H9 (cell line): ENCODE measurements around the gene RIGI. TPM values are rescaled to one million over a fixed set of nuclear protein-coding genes. Genes with fewer than 3 reads are reported as not detected.

Source experiments
- DNase-seq: peaks from one replicate; pipeline ENCODE4 v3.0.0-alpha.2; 2017
- H2AFZ ChIP-seq: one replicate; pipeline ENCODE4 v1.6.1; 2013; ENCODE audit warnings: mild to moderate bottlenecking, low read length, control low read depth, moderate library complexity
- H2AK5ac ChIP-seq: 2 replicates; pipeline ENCODE4 v1.6.1; 2013; ENCODE audit warnings: low read length, control low read depth, mixed read lengths; ENCODE audit not compliant: insufficient read length
- H2BK120ac ChIP-seq: one replicate; pipeline ENCODE4 v1.6.1; 2013; ENCODE audit warnings: low read depth, mild to moderate bottlenecking, low read length, control low read depth, inconsistent platforms; ENCODE audit not compliant: poor library complexity, severe bottlenecking
- H2BK12ac ChIP-seq: 2 replicates; pipeline ENCODE4 v1.6.1; 2013; ENCODE audit warnings: low read length, control low read depth, mixed read lengths, low read depth; ENCODE audit not compliant: insufficient read length
- H2BK15ac ChIP-seq: 2 replicates; pipeline ENCODE4 v1.6.1; 2013; ENCODE audit warnings: low read depth, low read length, control low read depth
- H2BK20ac ChIP-seq: one replicate; pipeline ENCODE4 v1.6.1; 2013; ENCODE audit warnings: low read depth, mild to moderate bottlenecking, low read length, control low read depth, inconsistent platforms; ENCODE audit not compliant: poor library complexity, severe bottlenecking
- H2BK5ac ChIP-seq: 2 replicates; pipeline ENCODE4 v1.6.1; 2013; ENCODE audit warnings: low read length, control low read depth, mixed read lengths; ENCODE audit not compliant: insufficient read length
- H3K14ac ChIP-seq: 2 replicates; pipeline ENCODE4 v1.6.1; 2013; ENCODE audit warnings: low read length, control low read depth; ENCODE audit not compliant: insufficient read depth
- H3K18ac ChIP-seq: 2 replicates; pipeline ENCODE4 v1.6.1; 2013; ENCODE audit warnings: low read depth, mild to moderate bottlenecking, mixed read lengths, low read length, control low read depth; ENCODE audit not compliant: insufficient read length
- H3K23ac ChIP-seq: 2 replicates; pipeline ENCODE4 v1.6.1; 2013; ENCODE audit warnings: low read length, control low read depth, mixed read lengths, low read depth; ENCODE audit not compliant: insufficient read length
- H3K23me2 ChIP-seq: 2 replicates; pipeline ENCODE4 v1.6.1; 2013; ENCODE audit warnings: low read depth, mild to moderate bottlenecking, mixed read lengths, low read length, control low read depth; ENCODE audit not compliant: insufficient read length, poor library complexity, severe bottlenecking
- H3K27ac ChIP-seq: 2 replicates; pipeline ENCODE4 v1.5.1; 2013; ENCODE audit warnings: low read length, control low read depth, mixed read lengths, low read depth; ENCODE audit not compliant: insufficient read length
- H3K27me3 ChIP-seq: 2 replicates; pipeline ENCODE4 v1.6.1; 2013; ENCODE audit warnings: low read length, control low read depth, inconsistent platforms; ENCODE audit not compliant: insufficient read depth
- H3K4ac ChIP-seq: 2 replicates; pipeline ENCODE4 v1.6.1; 2013; ENCODE audit warnings: low read depth, mild to moderate bottlenecking, control low read depth, inconsistent platforms, low read length, moderate library complexity
- H3K4me1 ChIP-seq: 2 replicates; pipeline ENCODE4 v1.6.1; 2013; ENCODE audit warnings: low read length, control low read depth, inconsistent platforms; ENCODE audit not compliant: insufficient read depth
- H3K4me2 ChIP-seq: 2 replicates; pipeline ENCODE4 v1.6.1; 2013; ENCODE audit warnings: low read length, control low read depth, mixed read lengths; ENCODE audit not compliant: insufficient read length, insufficient read depth
- H3K56ac ChIP-seq: 2 replicates; pipeline ENCODE4 v1.6.1; 2013; ENCODE audit warnings: low read depth, mild to moderate bottlenecking, mixed read lengths, low read length, control low read depth; ENCODE audit not compliant: insufficient read length
- H3K79me1 ChIP-seq: 2 replicates; pipeline ENCODE4 v1.6.1; 2013; ENCODE audit warnings: low read depth, mild to moderate bottlenecking, moderate library complexity, low read length, control low read depth, inconsistent platforms; ENCODE audit not compliant: insufficient read depth, poor library complexity, severe bottlenecking
- H3K79me2 ChIP-seq: 2 replicates; pipeline ENCODE4 v1.6.1; 2013; ENCODE audit warnings: low read length, control low read depth, inconsistent platforms; ENCODE audit not compliant: insufficient read depth
- H3K9ac ChIP-seq: 2 replicates; pipeline ENCODE4 v1.6.1; 2013; ENCODE audit warnings: low read length, control low read depth, mixed read lengths; ENCODE audit not compliant: insufficient read length; ENCODE audit errors: extremely low read depth
- H3K9me3 ChIP-seq: one replicate; pipeline ENCODE4 v1.6.1; 2013; ENCODE audit warnings: low read depth, low read length, inconsistent platforms; ENCODE audit not compliant: control insufficient read depth
- H3T11ph ChIP-seq: one replicate; pipeline ENCODE4 v1.6.1; 2013; ENCODE audit warnings: mild to moderate bottlenecking, low read length, control low read depth, inconsistent platforms
- H4K20me1 ChIP-seq: one replicate; pipeline ENCODE4 v1.6.1; 2013; ENCODE audit not compliant: control insufficient read depth, insufficient read length, insufficient read depth
- H4K5ac ChIP-seq: 2 replicates; pipeline ENCODE4 v1.6.1; 2013; ENCODE audit warnings: low read depth, mild to moderate bottlenecking, mixed read lengths, low read length, control low read depth; ENCODE audit not compliant: insufficient read length
- H4K8ac ChIP-seq: replicated peaks from 2 replicates; pipeline ENCODE4 v1.6.1; 2013; ENCODE audit warnings: low read length, control low read depth, mixed read lengths, low read depth; ENCODE audit not compliant: insufficient read length
- H4K91ac ChIP-seq: 2 replicates; pipeline ENCODE4 v1.6.1; 2013; ENCODE audit warnings: low read depth, mild to moderate bottlenecking, moderate library complexity, mixed read lengths, low read length, control low read depth; ENCODE audit not compliant: insufficient read length
- H3K27ac Mint-ChIP-seq, 3 experiments: 2 replicates in 2 of 3; 3 replicates in 1 of 3; pipeline ENCODE4 v1.8.0; 2020 to 2021; ENCODE audit warnings: mixed read lengths in 3 of 3, mild to moderate bottlenecking in 1 of 3, moderate library complexity in 1 of 3
- H3K27me3 Mint-ChIP-seq: 2 replicates; pipeline ENCODE4 v1.8.0; 2021; ENCODE audit warnings: low read depth, mild to moderate bottlenecking, moderate library complexity, mixed read lengths
- H3K36me3 Mint-ChIP-seq, 3 experiments: 2 replicates in 2 of 3; 3 replicates in 1 of 3; pipeline ENCODE4 v1.8.0; 2020 to 2021; ENCODE audit warnings: low read depth in 3 of 3, mixed read lengths in 3 of 3; ENCODE audit not compliant: insufficient read depth in 1 of 3
- H3K4me1 Mint-ChIP-seq, 2 experiments: 2 replicates each; pipeline ENCODE4 v1.8.0; 2020; ENCODE audit warnings: mixed read lengths in 2 of 2
- H3K4me3 Mint-ChIP-seq, 2 experiments: 2 replicates in 1 of 2; 3 replicates in 1 of 2; pipeline ENCODE4 v1.8.0; 2020 to 2021; ENCODE audit warnings: mild to moderate bottlenecking in 2 of 2, mixed read lengths in 2 of 2, moderate library complexity in 1 of 2
- H3K9me3 Mint-ChIP-seq, 2 experiments: 2 replicates in 1 of 2; 3 replicates in 1 of 2; pipeline ENCODE4 v1.8.0; 2020; ENCODE audit warnings: mild to moderate bottlenecking in 2 of 2, mixed read lengths in 2 of 2, moderate library complexity in 1 of 2
- CTCF ChIP-seq: fragments of 200-600 bp; sonication (generic); conservative IDR thresholded peaks from 3 replicates; pipeline ENCODE4 v1.8.0; 2021; ENCODE audit warnings: antibody characterized with exemption, mild to moderate bottlenecking
- WGBS: extraction: QIAGEN DNeasy Blood & Tissue Kit; methylation state at CpG from one replicate; pipeline ENCODE4 v1.1.7; 2013; ENCODE audit warnings: missing lambda C conversion rate, low lambda C conversion rate, mixed read lengths; ENCODE audit not compliant: insufficient read length; ENCODE audit errors: extremely low coverage; 5-methylcytosine and 5-hydroxymethylcytosine counted together
- total RNA-seq: library from RNA; stranded (reverse); gene quantifications from 2 replicates; pipeline ENCODE4 v1.2.1, GENCODE V29; 2021

The RIGI gene
- total RNA-seq, 1 experiment from 2014 or later, result 4.1 TPM

GRCh38 chr9:32551276-32552051 lies 25.5 kb upstream of the RIGI start:
- Histone ChIP-seq H4K91ac (no peak overlapping the region), H2BK15ac (no peak overlapping the region), H2BK12ac (no peak overlapping the region), H3K79me2 (peaks cover 28% of the 10 kb centered on the region), H4K8ac (no peak overlapping the region), H2BK120ac (no peak overlapping the region), H3T11ph (no peak overlapping the region), H2AK5ac (no peak overlapping the region), H4K20me1 (no peaks in the 10 kb centered on the region), H3K23me2 (no peaks in the 10 kb centered on the region), H3K56ac (no peak overlapping the region), H3K14ac (peak overlapping the region; percentile 42; the same call in 1 of the 2 replicates), H2BK5ac (no peak overlapping the region), H3K23ac (no peak overlapping the region), H4K5ac (no peak overlapping the region), H2AFZ (no peak overlapping the region), H3K79me1 (no peaks in the 10 kb centered on the region), H3K9ac (peak overlapping the region; percentile 87), H3K9me3 (no peaks in the 10 kb centered on the region), H3K4me1 (no peaks in the 10 kb centered on the region; the same call in 1 of the 2 replicates), H3K18ac (peak overlapping the region; percentile 52), H3K4ac (no peak overlapping the region), H3K4me2 (peak overlapping the region; percentile 84), H3K27ac (peak overlapping the region; percentile 55), H2BK20ac (no peak overlapping the region), H3K27me3 (no peaks in the 10 kb centered on the region)
- peak overlapping the region; percentile 87 to 97 for H3K4me3 Mint-ChIP-seq
- peak overlapping the region; percentile 97 to 100 (median 99) for H3K27ac Mint-ChIP-seq
- H3K9me3 Mint-ChIP-seq, result no peaks in the 10 kb centered on the region; a peak in 1 of 5 replicates
- peak; percentile 33 for DNase-seq
- WGBS, result no CpG with 5 or more reads among the region's 36 CpGs
- no peak for TF ChIP-seq CTCF
- H3K4me1 Mint-ChIP-seq, result peaks cover 12 to 28% of the 10 kb centered on the region in 2 experiments
- H3K27me3 Mint-ChIP-seq, result no peaks in the 10 kb centered on the region; the same call in 1 of the 2 replicates
- H3K36me3 Mint-ChIP-seq, result peaks cover 17 to 30% (median 28%) of the 10 kb centered on the region in 3 experiments
